Vagina (tissue), 2 donors: ENCODE data around the gene HYAL1. TPM values are rescaled to one million over a fixed set of nuclear protein-coding genes. Genes with fewer than 3 reads are reported as not detected.

ENCODE experiments used
- DNase-seq, 2 donors: peaks; one replicate each; pipeline ENCODE4 v3.0.0-alpha.2; 2017; ENCODE audit errors: extremely low spot score in 2 of 2
- H3K27ac ChIP-seq: fragments of 200-600 bp; sonication (generic); one replicate; pipeline ENCODE4 v1.5.1; 2019
- H3K27me3 ChIP-seq: fragments of 200-600 bp; sonication (generic); one replicate; pipeline ENCODE4 v1.5.1; 2019
- H3K36me3 ChIP-seq, 2 donors: fragments of 200-600 bp; sonication (generic); one replicate each; pipeline ENCODE4 v1.5.1; 2017 to 2019
- H3K4me1 ChIP-seq: fragments of 200-600 bp; sonication (generic); one replicate; pipeline ENCODE4 v1.5.1; 2019
- H3K4me3 ChIP-seq, 2 donors: fragments of 200-600 bp; sonication (generic); 1 replicate in 1 of 2; 2 replicates in 1 of 2; pipeline ENCODE4 v1.5.1; 2016 to 2019
- H3K9me3 ChIP-seq: fragments of 200-600 bp; sonication (generic); one replicate; pipeline ENCODE4 v1.5.1; 2019
- CTCF ChIP-seq, 3 experiments: fragments of 450-650 bp in 2 of 3; fragments of 200-600 bp in 1 of 3; sonication (generic) in 1 of 3; IDR thresholded peaks; one replicate each; pipeline ENCODE4 v1.5.1; 2017 to 2019; ENCODE audit warnings: antibody characterized with exemption in 3 of 3, mild to moderate bottlenecking in 2 of 3, moderate library complexity in 2 of 3
- POLR2A ChIP-seq, 2 donors: fragments of 450-650 bp; IDR thresholded peaks; one replicate each; pipeline ENCODE4 v1.6.1; 2017; ENCODE audit warnings: antibody characterized with exemption in 2 of 2, mild to moderate bottlenecking in 2 of 2, moderate library complexity in 2 of 2
- POLR2AphosphoS5 ChIP-seq, 2 donors: sonication (generic); formaldehyde crosslinking; IDR thresholded peaks; one replicate each; pipeline ENCODE4 v1.9.0; 2017; ENCODE audit warnings: antibody characterized with exemption in 2 of 2, mild to moderate bottlenecking in 2 of 2, low read depth in 1 of 2; ENCODE audit not compliant: insufficient read depth in 1 of 2
- intact Hi-C: fragments of 100-400 bp; cut with DNase I; formaldehyde crosslinking; loops from one replicate; pipeline ENCODE4 v1.15.1; 2023
- total RNA-seq: library from RNA; depleted of rRNA; stranded (reverse); fragments of >200 nt; gene quantifications from one replicate; pipeline ENCODE4 v1.2.3, GENCODE V29; 2016

Gene HYAL1
- total RNA-seq, 1 donor from 2014 or later = 17.7 TPM

- Histone ChIP-seq H3K27ac (peak overlapping the region; percentile 66), H3K9me3 (no peaks in the 10 kb centered on the region), H3K36me3 (peaks cover 0 to 30% of the 10 kb centered on the region in 2 donors), H3K4me1 (peaks cover 56% of the 10 kb centered on the region), H3K27me3 (no peaks in the 10 kb centered on the region), H3K4me3 (peak overlapping the region in 1 of 2 donors; percentile 3)
- intact Hi-C loops = no loop called here
- TF ChIP-seq CTCF (IDR thresholded peaks at IDR 0.05) (no peak), POLR2AphosphoS5 (IDR thresholded peaks at IDR 0.05; ENCODE audit: insufficient read depth in 1 of 2, low read depth in 1 of 2) (peak in 1 of 2 donors; percentile 17)
- no peak for DNase-seq
Observed at GRCh38 chr3:50333744-50334328, 30.5 kb upstream of the HYAL1 start.

DNA sequence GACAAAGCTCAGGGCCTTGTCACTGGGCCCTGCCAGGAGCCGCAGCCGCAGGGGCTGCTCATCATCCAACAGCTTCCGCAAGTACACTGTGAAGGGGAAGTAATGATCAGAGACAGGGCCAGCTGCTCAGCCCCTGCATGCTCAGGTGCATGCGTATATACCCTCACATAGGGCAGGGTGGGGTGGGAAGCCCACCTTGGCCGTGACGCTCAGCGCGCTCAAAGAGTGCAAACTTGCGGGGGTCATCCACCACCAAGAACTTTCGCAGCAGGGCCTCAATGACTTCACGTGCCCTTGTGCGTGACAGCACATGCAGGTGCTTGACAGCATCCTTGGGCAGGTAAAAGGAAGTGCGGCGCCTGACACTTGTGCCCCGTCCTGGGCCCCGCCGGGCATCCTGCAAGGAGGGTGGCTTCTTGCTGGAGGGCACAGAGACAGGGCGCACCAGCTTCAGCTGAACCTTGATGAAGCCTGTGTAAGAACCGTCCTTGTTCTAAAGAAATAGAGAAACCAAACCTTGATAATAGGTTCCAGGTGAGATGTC lies 28.1 kb upstream of the HYAL1 start:
- Histone ChIP-seq H3K27me3 (no peaks in the 10 kb centered on the region), H3K4me3 (no peak overlapping the region), H3K9me3 (no peaks in the 10 kb centered on the region), H3K27ac (no peak overlapping the region), H3K36me3 (peaks cover 0 to 30% of the 10 kb centered on the region in 2 donors), H3K4me1 (peaks cover 55% of the 10 kb centered on the region)
- TF ChIP-seq CTCF (IDR thresholded peaks at IDR 0.05) (no peak), POLR2A (IDR thresholded peaks at IDR 0.05) (no peak), POLR2AphosphoS5 (IDR thresholded peaks at IDR 0.05; ENCODE audit: insufficient read depth in 1 of 2, low read depth in 1 of 2) (no peak)
- intact Hi-C loops = no loop called here
- DNase-seq = no peak

GRCh38 chr3:50330330-50330729 lies 27.0 kb upstream of the HYAL1 start:
- no peaks in the 10 kb centered on the region for H3K27me3 ChIP-seq
- H3K4me3 ChIP-seq = no peak overlapping the region
- TF ChIP-seq POLR2AphosphoS5 (IDR thresholded peaks at IDR 0.05; ENCODE audit: insufficient read depth in 1 of 2, low read depth in 1 of 2) = no peak
- TF ChIP-seq POLR2A (IDR thresholded peaks at IDR 0.05) = no peak
- no peak for TF ChIP-seq CTCF (IDR thresholded peaks at IDR 0.05)
- no peaks in the 10 kb centered on the region for H3K9me3 ChIP-seq
- H3K36me3 ChIP-seq = peaks cover 0 to 38% of the 10 kb centered on the region in 2 donors
- intact Hi-C loops = no loop called here
- H3K4me1 ChIP-seq = peaks cover 44% of the 10 kb centered on the region
- H3K27ac ChIP-seq = no peak overlapping the region
- no peak for DNase-seq

GRCh38 chr3:50327943-50328691 lies 24.7 kb upstream of the HYAL1 start, which contains the start of gene TUSC2:
TUSC2 (minus strand) TSS chr3:50328223; CDS start chr3:50328099, 124 bp downstream.
- intact Hi-C loops = no loop called here
- Histone ChIP-seq H3K4me1 (peaks cover 28% of the 10 kb centered on the region), H3K4me3 (peak within 1 kb of the TSS; percentile 83 to 94), H3K27ac (peak within 1 kb of the TSS; percentile 63), H3K36me3 (peaks cover 0 to 38% of the 10 kb centered on the region in 2 donors), H3K9me3 (no peaks in the 10 kb centered on the region), H3K27me3 (no peaks in the 10 kb centered on the region)
- DNase-seq = no peak
- TF ChIP-seq CTCF (IDR thresholded peaks at IDR 0.05) (no peak), POLR2AphosphoS5 (IDR thresholded peaks at IDR 0.05; ENCODE audit: insufficient read depth in 1 of 2, low read depth in 1 of 2) (peak; percentile 85 to 97), POLR2A (IDR thresholded peaks at IDR 0.05) (peak in 1 of 2 donors; percentile 5)
